Sigmoid colon (tissue), 4 donors: ENCODE results near the gene WDHD1.

Experiments used
- EP300 ChIP-seq, 4 donors: sonication (generic); formaldehyde crosslinking; IDR thresholded peaks; one replicate each; pipeline ENCODE4 v1.6.1; 2017; ENCODE audit warnings: antibody characterized with exemption in 4 of 4
- TF ChIP-seq, protein P1 (sequence below), 4 experiments: fragments of 450-650 bp in 3 of 4; fragments of 200-600 bp in 1 of 4; IDR thresholded peaks; one replicate each; pipeline ENCODE4 v1.5.1; 2016 to 2019; ENCODE audit warnings: antibody characterized with exemption in 4 of 4, mild to moderate bottlenecking in 3 of 4, moderate library complexity in 2 of 4

DNA sequence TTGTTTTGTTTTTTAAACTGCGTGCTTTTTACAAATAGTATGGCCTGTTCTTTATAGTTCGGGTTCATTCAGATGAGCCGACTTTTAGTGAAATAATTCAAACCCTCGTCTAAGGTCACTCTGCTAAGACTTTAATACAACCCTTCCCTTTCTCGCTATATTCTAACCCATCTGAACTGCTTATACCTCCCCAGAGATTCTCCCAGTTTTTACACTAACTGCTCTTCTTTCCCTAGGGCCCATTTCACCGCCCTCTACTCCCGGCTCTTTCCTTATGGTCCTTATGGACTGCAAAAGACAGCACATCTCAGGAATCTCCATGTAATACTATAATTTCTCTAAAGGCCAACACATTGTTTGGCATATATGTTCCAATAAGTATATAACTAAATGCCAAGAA, 26.6 kb upstream of the WDHD1 start:
- TF ChIP-seq, protein P1, sequence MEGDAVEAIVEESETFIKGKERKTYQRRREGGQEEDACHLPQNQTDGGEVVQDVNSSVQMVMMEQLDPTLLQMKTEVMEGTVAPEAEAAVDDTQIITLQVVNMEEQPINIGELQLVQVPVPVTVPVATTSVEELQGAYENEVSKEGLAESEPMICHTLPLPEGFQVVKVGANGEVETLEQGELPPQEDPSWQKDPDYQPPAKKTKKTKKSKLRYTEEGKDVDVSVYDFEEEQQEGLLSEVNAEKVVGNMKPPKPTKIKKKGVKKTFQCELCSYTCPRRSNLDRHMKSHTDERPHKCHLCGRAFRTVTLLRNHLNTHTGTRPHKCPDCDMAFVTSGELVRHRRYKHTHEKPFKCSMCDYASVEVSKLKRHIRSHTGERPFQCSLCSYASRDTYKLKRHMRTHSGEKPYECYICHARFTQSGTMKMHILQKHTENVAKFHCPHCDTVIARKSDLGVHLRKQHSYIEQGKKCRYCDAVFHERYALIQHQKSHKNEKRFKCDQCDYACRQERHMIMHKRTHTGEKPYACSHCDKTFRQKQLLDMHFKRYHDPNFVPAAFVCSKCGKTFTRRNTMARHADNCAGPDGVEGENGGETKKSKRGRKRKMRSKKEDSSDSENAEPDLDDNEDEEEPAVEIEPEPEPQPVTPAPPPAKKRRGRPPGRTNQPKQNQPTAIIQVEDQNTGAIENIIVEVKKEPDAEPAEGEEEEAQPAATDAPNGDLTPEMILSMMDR (IDR thresholded peaks at IDR 0.05), result no peak
- no peak for TF ChIP-seq EP300 (IDR thresholded peaks at IDR 0.05)
